NCI-H2029 (cell line): ENCODE results near the gene CTCFL.
"Not testable (repeated sequence)": the region's sequence is repeated elsewhere in the genome, so short reads cannot be mapped to it uniquely, and the experiment has no call there.

Experiments
- DNase-seq: peaks from one replicate; lab custom pipeline; 2025; lab: John Stamatoyannopoulos, UW

CTCFL gene

GRCh38 chr20:57482148-57482547 is 42.8 kb downstream of the CTCFL start:
- DNase-seq = no peak

GRCh38 chr20:57481281-57481711 is 43.6 kb downstream of the CTCFL start:
- DNase-seq = no peak

- no peak for DNase-seq
These were observed 44.3 kb downstream of the CTCFL start for GRCh38 chr20:57480444-57481160.

GRCh38 chr20:57479196-57479595 is 45.7 kb downstream of the CTCFL start:
- no peak for DNase-seq

GRCh38 chr20:57478176-57478575 is 46.8 kb downstream of the CTCFL start:
- DNase-seq = no peak

- no peak for DNase-seq
These were observed 48.1 kb downstream of the CTCFL start for GRCh38 chr20:57476641-57477461.

- no peak for DNase-seq
These were observed 48.8 kb downstream of the CTCFL start for GRCh38 chr20:57476084-57476526.

GRCh38 chr20:57475388-57476083 is 49.4 kb downstream of the CTCFL start:
- no peak for DNase-seq

- DNase-seq = no peak
These were observed 50.1 kb downstream of the CTCFL start for GRCh38 chr20:57474816-57475215.

- no peak for DNase-seq
These were observed 50.7 kb downstream of the CTCFL start for GRCh38 chr20:57474205-57474604.

GRCh38 chr20:57473246-57474048 is 51.5 kb downstream of the CTCFL start:
- no peak for DNase-seq

- DNase-seq = not testable (repeated sequence)
These were observed 52.5 kb downstream of the CTCFL start for GRCh38 chr20:57472474-57472873.

GRCh38 chr20:57471496-57472372 is 53.2 kb downstream of the CTCFL start:
- DNase-seq = no peak

GRCh38 chr20:57470666-57471495 is 54.1 kb downstream of the CTCFL start:
- no peak for DNase-seq

- DNase-seq = no peak
These were observed 54.8 kb downstream of the CTCFL start for GRCh38 chr20:57470212-57470522.

- no peak for DNase-seq
These were observed 55.3 kb downstream of the CTCFL start for GRCh38 chr20:57469418-57470211.

GRCh38 chr20:57468523-57469417 is 56.2 kb downstream of the CTCFL start:
- no peak for DNase-seq

- no peak for DNase-seq
These were observed 57.2 kb downstream of the CTCFL start for GRCh38 chr20:57467742-57468141.
